ENCODE data around the gene PABPC1L2A. TPM values are rescaled to one million over a fixed set of nuclear protein-coding genes. Genes with fewer than 3 reads are reported as not detected.
"Not testable (repeated sequence)": the region's sequence is repeated elsewhere in the genome, so short reads cannot be mapped to it uniquely, and the experiment has no call there.

The PABPC1L2A gene
- not detected for total RNA-seq

- H3K9me3 ChIP-seq (ENCODE audit: control insufficient read depth in 3 of 3, low read length in 3 of 3); H3K27me3 ChIP-seq (ENCODE audit: control insufficient read depth in 3 of 3, insufficient read depth in 3 of 3, low read length in 3 of 3); H3K9ac ChIP-seq (ENCODE audit: low read depth in 1 of 3, low read length in 3 of 3); H3K36me3 ChIP-seq (ENCODE audit: control insufficient read depth in 3 of 3, insufficient read depth in 3 of 3, low read length in 3 of 3); H3K27ac ChIP-seq (ENCODE audit: low read depth, low read length); H3K4me1 ChIP-seq (ENCODE audit: control insufficient read depth in 3 of 3, insufficient read depth in 3 of 3, low read length in 3 of 3); H3K4me3 ChIP-seq (ENCODE audit: low read length in 3 of 3): not testable (repeated sequence)
These were observed at the start of gene PABPC1L2A for GRCh38 chrX:73079024-73079562. Gene PABPC1L2A, minus strand, starts transcription at chrX:73079512. Its CDS starts 126 bp downstream, at chrX:73079386.

GRCh38 chrX:73127700-73128241 lies 48.5 kb upstream of the PABPC1L2A start:
- Histone ChIP-seq H3K36me3 (ENCODE audit: control insufficient read depth in 3 of 3, insufficient read depth in 3 of 3, low read length in 3 of 3) (no peaks in the 10 kb centered on the region), H3K9ac (ENCODE audit: low read depth in 1 of 3, low read length in 3 of 3) (no peak overlapping the region), H3K4me1 (ENCODE audit: control insufficient read depth in 3 of 3, insufficient read depth in 3 of 3, low read length in 3 of 3) (no peaks in the 10 kb centered on the region), H3K27ac (ENCODE audit: low read depth, low read length) (no peak overlapping the region), H3K4me3 (ENCODE audit: low read length in 3 of 3) (no peak overlapping the region), H3K27me3 (ENCODE audit: control insufficient read depth in 3 of 3, insufficient read depth in 3 of 3, low read length in 3 of 3) (peaks cover 0 to 4% (median 0%) of the 10 kb centered on the region in 3 donors), H3K9me3 (ENCODE audit: control insufficient read depth in 3 of 3, low read length in 3 of 3) (no peaks in the 10 kb centered on the region)

GRCh38 chrX:73126240-73126639 lies 46.9 kb upstream of the PABPC1L2A start:
- Histone ChIP-seq H3K9me3 (ENCODE audit: control insufficient read depth in 3 of 3, low read length in 3 of 3) (no peaks in the 10 kb centered on the region), H3K27me3 (ENCODE audit: control insufficient read depth in 3 of 3, insufficient read depth in 3 of 3, low read length in 3 of 3) (peaks cover 0 to 4% (median 0%) of the 10 kb centered on the region in 3 donors), H3K9ac (ENCODE audit: low read depth in 1 of 3, low read length in 3 of 3) (no peak overlapping the region), H3K27ac (ENCODE audit: low read depth, low read length) (no peak overlapping the region), H3K4me1 (ENCODE audit: control insufficient read depth in 3 of 3, insufficient read depth in 3 of 3, low read length in 3 of 3) (no peaks in the 10 kb centered on the region), H3K4me3 (ENCODE audit: low read length in 3 of 3) (no peak overlapping the region), H3K36me3 (ENCODE audit: control insufficient read depth in 3 of 3, insufficient read depth in 3 of 3, low read length in 3 of 3) (no peaks in the 10 kb centered on the region)

GRCh38 chrX:73099505-73099904 lies 20.2 kb upstream of the PABPC1L2A start:
- not testable (repeated sequence) for H3K27me3 ChIP-seq (ENCODE audit: control insufficient read depth in 3 of 3, insufficient read depth in 3 of 3, low read length in 3 of 3); H3K27ac ChIP-seq (ENCODE audit: low read depth, low read length); H3K9me3 ChIP-seq (ENCODE audit: control insufficient read depth in 3 of 3, low read length in 3 of 3); H3K4me1 ChIP-seq (ENCODE audit: control insufficient read depth in 3 of 3, insufficient read depth in 3 of 3, low read length in 3 of 3); H3K9ac ChIP-seq (ENCODE audit: low read depth in 1 of 3, low read length in 3 of 3); H3K4me3 ChIP-seq (ENCODE audit: low read length in 3 of 3); H3K36me3 ChIP-seq (ENCODE audit: control insufficient read depth in 3 of 3, insufficient read depth in 3 of 3, low read length in 3 of 3)

GRCh38 chrX:73086766-73087165 lies 7.5 kb upstream of the PABPC1L2A start:
- not testable (repeated sequence) for H3K27ac ChIP-seq (ENCODE audit: low read depth, low read length); H3K4me3 ChIP-seq (ENCODE audit: low read length in 3 of 3); H3K36me3 ChIP-seq (ENCODE audit: control insufficient read depth in 3 of 3, insufficient read depth in 3 of 3, low read length in 3 of 3); H3K27me3 ChIP-seq (ENCODE audit: control insufficient read depth in 3 of 3, insufficient read depth in 3 of 3, low read length in 3 of 3); H3K4me1 ChIP-seq (ENCODE audit: control insufficient read depth in 3 of 3, insufficient read depth in 3 of 3, low read length in 3 of 3); H3K9me3 ChIP-seq (ENCODE audit: control insufficient read depth in 3 of 3, low read length in 3 of 3); H3K9ac ChIP-seq (ENCODE audit: low read depth in 1 of 3, low read length in 3 of 3)

- not testable (repeated sequence) for H3K4me3 ChIP-seq (ENCODE audit: low read length in 3 of 3); H3K27ac ChIP-seq (ENCODE audit: low read depth, low read length)
These were observed 572 bp upstream of the PABPC1L2A start for GRCh38 chrX:73079884-73080283.

GRCh38 chrX:73078597-73078996 lies 715 bp downstream of the PABPC1L2A start:
- H3K4me1 ChIP-seq (ENCODE audit: control insufficient read depth in 3 of 3, insufficient read depth in 3 of 3, low read length in 3 of 3); H3K4me3 ChIP-seq (ENCODE audit: low read length in 3 of 3); H3K27me3 ChIP-seq (ENCODE audit: control insufficient read depth in 3 of 3, insufficient read depth in 3 of 3, low read length in 3 of 3): not testable (repeated sequence)

More at GRCh38 chrX:73079884-73080283, 572 bp upstream of the PABPC1L2A start:
- not testable (repeated sequence) for H3K36me3 ChIP-seq (ENCODE audit: control insufficient read depth in 3 of 3, insufficient read depth in 3 of 3, low read length in 3 of 3); H3K9ac ChIP-seq (ENCODE audit: low read depth in 1 of 3, low read length in 3 of 3); H3K27me3 ChIP-seq (ENCODE audit: control insufficient read depth in 3 of 3, insufficient read depth in 3 of 3, low read length in 3 of 3); H3K9me3 ChIP-seq (ENCODE audit: control insufficient read depth in 3 of 3, low read length in 3 of 3); H3K4me1 ChIP-seq (ENCODE audit: control insufficient read depth in 3 of 3, insufficient read depth in 3 of 3, low read length in 3 of 3)

GRCh38 chrX:73076838-73077237 lies 2.5 kb downstream of the PABPC1L2A start:
- peaks cover 0 to 7% (median 0%) of the 10 kb centered on the region in 3 donors for H3K27me3 ChIP-seq (ENCODE audit: control insufficient read depth in 3 of 3, insufficient read depth in 3 of 3, low read length in 3 of 3)
- H3K4me3 ChIP-seq (ENCODE audit: low read length in 3 of 3) = no peak overlapping the region
- H3K9ac ChIP-seq (ENCODE audit: low read depth in 1 of 3, low read length in 3 of 3) = no peak overlapping the region
- no peaks in the 10 kb centered on the region for H3K4me1 ChIP-seq (ENCODE audit: control insufficient read depth in 3 of 3, insufficient read depth in 3 of 3, low read length in 3 of 3)
- no peak overlapping the region for H3K27ac ChIP-seq (ENCODE audit: low read depth, low read length)
- H3K9me3 ChIP-seq (ENCODE audit: control insufficient read depth in 3 of 3, low read length in 3 of 3) = no peaks in the 10 kb centered on the region
- no peaks in the 10 kb centered on the region for H3K36me3 ChIP-seq (ENCODE audit: control insufficient read depth in 3 of 3, insufficient read depth in 3 of 3, low read length in 3 of 3)

More at GRCh38 chrX:73078597-73078996, 715 bp downstream of the PABPC1L2A start:
- H3K9ac ChIP-seq (ENCODE audit: low read depth in 1 of 3, low read length in 3 of 3); H3K36me3 ChIP-seq (ENCODE audit: control insufficient read depth in 3 of 3, insufficient read depth in 3 of 3, low read length in 3 of 3); H3K27ac ChIP-seq (ENCODE audit: low read depth, low read length); H3K9me3 ChIP-seq (ENCODE audit: control insufficient read depth in 3 of 3, low read length in 3 of 3): not testable (repeated sequence)

GRCh38 chrX:73069365-73070035 lies 9.8 kb downstream of the PABPC1L2A start:
- H3K27me3 ChIP-seq (ENCODE audit: control insufficient read depth in 3 of 3, insufficient read depth in 3 of 3, low read length in 3 of 3) = no peaks in the 10 kb centered on the region
- no peak overlapping the region for H3K9ac ChIP-seq (ENCODE audit: low read depth in 1 of 3, low read length in 3 of 3)
- H3K4me1 ChIP-seq (ENCODE audit: control insufficient read depth in 3 of 3, insufficient read depth in 3 of 3, low read length in 3 of 3) = no peaks in the 10 kb centered on the region
- H3K9me3 ChIP-seq (ENCODE audit: control insufficient read depth in 3 of 3, low read length in 3 of 3) = no peaks in the 10 kb centered on the region
- H3K36me3 ChIP-seq (ENCODE audit: control insufficient read depth in 3 of 3, insufficient read depth in 3 of 3, low read length in 3 of 3) = no peaks in the 10 kb centered on the region
- H3K4me3 ChIP-seq (ENCODE audit: low read length in 3 of 3) = no peak overlapping the region
- H3K27ac ChIP-seq (ENCODE audit: low read depth, low read length) = no peak overlapping the region

- no peaks in the 10 kb centered on the region for H3K36me3 ChIP-seq (ENCODE audit: control insufficient read depth in 3 of 3, insufficient read depth in 3 of 3, low read length in 3 of 3)
- H3K9me3 ChIP-seq (ENCODE audit: control insufficient read depth in 3 of 3, low read length in 3 of 3) = no peaks in the 10 kb centered on the region
- no peak overlapping the region for H3K9ac ChIP-seq (ENCODE audit: low read depth in 1 of 3, low read length in 3 of 3)
- no peak overlapping the region for H3K27ac ChIP-seq (ENCODE audit: low read depth, low read length)
- H3K27me3 ChIP-seq (ENCODE audit: control insufficient read depth in 3 of 3, insufficient read depth in 3 of 3, low read length in 3 of 3) = no peaks in the 10 kb centered on the region
- H3K4me3 ChIP-seq (ENCODE audit: low read length in 3 of 3) = no peak overlapping the region
- H3K4me1 ChIP-seq (ENCODE audit: control insufficient read depth in 3 of 3, insufficient read depth in 3 of 3, low read length in 3 of 3) = no peaks in the 10 kb centered on the region
These were observed 10.6 kb downstream of the PABPC1L2A start for GRCh38 chrX:73068467-73069364.

All from skeletal muscle tissue (tissue), 4 donors.